Mucosa of stomach (tissue), 1 donor: ENCODE data around the gene LCMT1.

ENCODE experiments used
- H3K27me3 ChIP-seq: one replicate; pipeline ENCODE4 v1.7.0; 2013; ENCODE audit warnings: mild to moderate bottlenecking, low read length; ENCODE audit not compliant: control insufficient read depth, insufficient read depth
- H3K36me3 ChIP-seq: one replicate; pipeline ENCODE4 v1.7.0; 2013; ENCODE audit warnings: low read length; ENCODE audit not compliant: control insufficient read depth, insufficient read depth
- H3K4me1 ChIP-seq: one replicate; pipeline ENCODE4 v1.7.0; 2013; ENCODE audit warnings: mild to moderate bottlenecking, low read length; ENCODE audit not compliant: control insufficient read depth, insufficient read depth
- H3K4me3 ChIP-seq: one replicate; pipeline ENCODE4 v1.7.0; 2013; ENCODE audit warnings: low read length
- H3K9ac ChIP-seq: one replicate; pipeline ENCODE4 v1.7.0; 2013; ENCODE audit warnings: mild to moderate bottlenecking, low read length, moderate library complexity
- H3K9me3 ChIP-seq: one replicate; pipeline ENCODE4 v1.7.0; 2013; ENCODE audit warnings: mild to moderate bottlenecking, low read length, moderate library complexity; ENCODE audit not compliant: control insufficient read depth
- donor health status: Pancreatic carcinoma.

Gene LCMT1

GRCh38 chr16:25219070-25219737 is 107.7 kb downstream of the LCMT1 start:
- H3K27me3 ChIP-seq = no peaks in the 10 kb centered on the region
- no peaks in the 10 kb centered on the region for H3K4me1 ChIP-seq
- H3K4me3 ChIP-seq = no peak overlapping the region
- H3K36me3 ChIP-seq = no peaks in the 10 kb centered on the region
- H3K9me3 ChIP-seq = no peaks in the 10 kb centered on the region
- H3K9ac ChIP-seq = no peak overlapping the region

- Histone ChIP-seq H3K27me3 (no peaks in the 10 kb centered on the region), H3K4me1 (no peaks in the 10 kb centered on the region), H3K9ac (no peak overlapping the region)
Measured at GRCh38 chr16:25222959-25223358, 111.4 kb downstream of the LCMT1 start.

GRCh38 chr16:25223964-25224363 is 112.4 kb downstream of the LCMT1 start:
- no peaks in the 10 kb centered on the region for H3K4me1 ChIP-seq
- no peak overlapping the region for H3K9ac ChIP-seq
- no peak overlapping the region for H3K4me3 ChIP-seq
- no peaks in the 10 kb centered on the region for H3K9me3 ChIP-seq
- H3K27me3 ChIP-seq = no peaks in the 10 kb centered on the region
- no peaks in the 10 kb centered on the region for H3K36me3 ChIP-seq

More at GRCh38 chr16:25222959-25223358, 111.4 kb downstream of the LCMT1 start:
- H3K36me3 ChIP-seq = no peaks in the 10 kb centered on the region
- no peaks in the 10 kb centered on the region for H3K9me3 ChIP-seq
- no peak overlapping the region for H3K4me3 ChIP-seq

GRCh38 chr16:25224731-25225319 is 113.3 kb downstream of the LCMT1 start:
- no peak overlapping the region for H3K9ac ChIP-seq
- no peak overlapping the region for H3K4me3 ChIP-seq
- H3K36me3 ChIP-seq = no peaks in the 10 kb centered on the region
- H3K27me3 ChIP-seq = no peaks in the 10 kb centered on the region
- no peaks in the 10 kb centered on the region for H3K4me1 ChIP-seq
- H3K9me3 ChIP-seq = no peaks in the 10 kb centered on the region
